NCI-H1105 (cell line): ENCODE results near the gene CALY.
A peak's percentile ranks its signal among the peaks of the same experiment; 100 is the strongest.
"Not testable (repeated sequence)": the region's sequence is repeated elsewhere in the genome, so short reads cannot be mapped to it uniquely, and the experiment has no call there.

Experiments
- DNase-seq: peaks from one replicate; lab custom pipeline; 2025; lab: John Stamatoyannopoulos, UW

CALY gene, protein sequence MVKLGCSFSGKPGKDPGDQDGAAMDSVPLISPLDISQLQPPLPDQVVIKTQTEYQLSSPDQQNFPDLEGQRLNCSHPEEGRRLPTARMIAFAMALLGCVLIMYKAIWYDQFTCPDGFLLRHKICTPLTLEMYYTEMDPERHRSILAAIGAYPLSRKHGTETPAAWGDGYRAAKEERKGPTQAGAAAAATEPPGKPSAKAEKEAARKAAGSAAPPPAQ

GRCh38 chr10:133336577-133337369 is at the start of gene CALY:
CALY (minus strand) TSS chr10:133336896; CDS start chr10:133328989, 7,907 bp downstream.
- DNase-seq, result no peak

DNA sequence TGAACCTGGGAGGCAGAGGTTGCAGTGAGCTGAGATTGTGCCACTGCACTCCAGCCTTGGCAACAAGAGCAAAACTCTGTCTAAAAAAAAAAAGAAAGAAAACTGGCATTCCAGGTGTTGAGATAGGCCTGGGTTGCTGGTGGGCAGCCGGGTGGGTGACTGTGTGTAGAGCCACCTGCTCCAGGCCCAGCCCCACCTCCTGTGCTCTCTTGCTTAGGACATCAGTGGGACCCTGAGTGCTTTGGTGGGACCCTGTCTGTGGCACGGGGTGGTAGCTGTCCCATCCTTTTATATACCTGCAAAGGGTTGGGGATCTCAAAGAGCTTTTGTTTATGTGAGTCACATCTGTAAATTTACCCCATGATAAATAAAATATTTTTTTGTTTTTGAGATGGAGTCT is 48.5 kb upstream of the CALY start:
- no peak for DNase-seq

- DNase-seq, result no peak
These were observed 47.4 kb upstream of the CALY start for GRCh38 chr10:133384071-133384470.

DNA sequence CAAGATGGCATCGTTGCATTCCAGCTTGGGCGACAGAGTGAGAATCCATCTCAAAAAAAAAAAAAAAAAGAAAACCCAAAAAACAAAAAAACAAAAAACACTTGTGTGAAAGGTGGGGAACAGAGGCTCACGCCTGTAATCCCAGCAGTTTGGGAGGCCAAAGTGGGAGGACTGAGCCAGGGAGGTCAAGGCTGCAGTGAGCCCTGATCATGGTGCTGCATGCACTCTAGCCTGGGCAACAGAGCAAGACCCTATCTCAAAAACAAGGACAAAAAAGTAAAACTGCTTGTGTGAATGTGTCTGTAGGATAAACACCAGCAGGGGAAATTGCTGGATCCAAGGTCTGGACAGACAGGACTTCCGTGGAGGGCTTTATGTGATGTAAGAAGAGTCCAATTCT is 46.9 kb upstream of the CALY start:
- DNase-seq, result no peak

DNA sequence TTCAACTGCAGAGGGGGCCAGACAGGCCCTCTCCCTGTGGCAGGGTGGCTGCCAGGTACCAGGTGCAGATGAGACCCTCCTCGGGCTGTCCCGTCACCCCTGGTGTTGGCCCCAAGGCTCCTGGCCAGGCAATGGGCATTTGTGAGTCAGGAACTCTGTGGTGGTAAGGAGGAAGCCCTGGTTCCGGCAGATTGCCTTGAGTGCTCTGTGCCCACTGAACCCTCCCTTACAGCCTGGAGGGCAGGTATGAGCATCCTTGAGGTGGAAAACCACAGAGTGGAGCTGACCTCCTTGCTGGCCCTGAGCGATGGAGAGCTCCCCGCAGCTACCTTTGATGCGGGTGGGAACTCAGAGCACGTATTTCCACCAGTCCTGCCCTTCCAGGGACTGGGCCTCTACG is 44.3 kb upstream of the CALY start:
- no peak for DNase-seq

- no peak for DNase-seq
These were observed 43.3 kb upstream of the CALY start for GRCh38 chr10:133379801-133380666.

DNA sequence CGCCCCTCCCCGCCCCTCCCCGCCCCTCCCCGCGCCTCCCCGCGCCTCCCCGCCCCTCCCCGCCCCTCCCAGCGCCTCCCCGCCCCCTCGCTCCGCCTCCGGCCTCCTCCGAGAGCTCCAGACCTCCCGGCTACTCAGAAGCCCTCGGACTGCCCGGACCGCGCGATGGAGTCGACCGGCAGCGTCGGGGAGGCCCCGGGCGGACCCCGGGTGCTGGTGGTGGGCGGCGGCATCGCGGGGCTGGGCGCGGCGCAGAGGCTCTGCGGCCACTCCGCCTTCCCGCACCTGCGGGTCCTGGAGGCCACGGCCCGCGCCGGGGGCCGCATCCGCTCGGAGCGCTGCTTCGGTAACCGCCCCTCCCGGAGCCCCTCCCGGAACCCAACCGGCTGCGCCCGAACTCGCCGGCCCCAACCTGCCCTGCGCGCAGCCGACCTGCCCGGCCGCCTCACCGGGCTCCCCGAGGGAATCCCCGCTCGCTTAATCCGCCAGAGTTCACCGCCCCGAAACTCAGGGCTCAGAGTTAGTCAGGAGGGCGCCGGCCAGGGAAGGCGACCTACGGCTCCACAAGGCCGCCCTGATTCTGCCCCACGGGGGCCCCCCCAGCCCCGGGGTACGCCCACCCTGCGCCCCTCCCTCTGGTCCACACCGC is 42.6 kb upstream of the CALY start, which contains the start of gene PAOX:
PAOX (plus strand) TSS at position 111 of the 649 bp plus-strand sequence; CDS start at position 166, 55 bp downstream.
- DNase-seq, result no peak

- peak; percentile 21 for DNase-seq
These were observed 41.8 kb upstream of the CALY start for GRCh38 chr10:133378251-133379096.

GRCh38 chr10:133377818-133378250 is 41.1 kb upstream of the CALY start:
- no peak for DNase-seq

GRCh38 chr10:133377025-133377817 is 40.5 kb upstream of the CALY start:
- no peak for DNase-seq

DNA sequence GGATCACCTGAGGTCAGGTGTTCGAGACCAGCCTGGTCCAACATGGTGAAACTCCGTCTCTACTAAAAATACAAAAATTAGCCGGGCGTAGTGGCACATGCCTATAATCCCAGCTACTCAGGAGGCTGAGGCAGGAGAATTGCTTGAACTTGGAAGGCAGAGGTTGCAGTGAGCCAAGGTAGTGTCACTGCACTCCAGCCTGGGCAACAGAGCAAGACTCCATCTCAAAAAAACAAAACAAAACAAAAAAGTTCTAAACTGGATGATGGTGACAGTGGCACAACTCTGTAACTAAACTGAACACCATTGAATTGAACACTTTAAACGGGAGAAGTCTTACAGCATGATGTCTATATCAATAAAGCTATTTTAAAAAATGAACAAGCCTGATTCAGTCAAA is 39.5 kb upstream of the CALY start:
- DNase-seq, result not testable (repeated sequence)

- DNase-seq, result no peak
These were observed 38.8 kb upstream of the CALY start for GRCh38 chr10:133375357-133376115.

DNA sequence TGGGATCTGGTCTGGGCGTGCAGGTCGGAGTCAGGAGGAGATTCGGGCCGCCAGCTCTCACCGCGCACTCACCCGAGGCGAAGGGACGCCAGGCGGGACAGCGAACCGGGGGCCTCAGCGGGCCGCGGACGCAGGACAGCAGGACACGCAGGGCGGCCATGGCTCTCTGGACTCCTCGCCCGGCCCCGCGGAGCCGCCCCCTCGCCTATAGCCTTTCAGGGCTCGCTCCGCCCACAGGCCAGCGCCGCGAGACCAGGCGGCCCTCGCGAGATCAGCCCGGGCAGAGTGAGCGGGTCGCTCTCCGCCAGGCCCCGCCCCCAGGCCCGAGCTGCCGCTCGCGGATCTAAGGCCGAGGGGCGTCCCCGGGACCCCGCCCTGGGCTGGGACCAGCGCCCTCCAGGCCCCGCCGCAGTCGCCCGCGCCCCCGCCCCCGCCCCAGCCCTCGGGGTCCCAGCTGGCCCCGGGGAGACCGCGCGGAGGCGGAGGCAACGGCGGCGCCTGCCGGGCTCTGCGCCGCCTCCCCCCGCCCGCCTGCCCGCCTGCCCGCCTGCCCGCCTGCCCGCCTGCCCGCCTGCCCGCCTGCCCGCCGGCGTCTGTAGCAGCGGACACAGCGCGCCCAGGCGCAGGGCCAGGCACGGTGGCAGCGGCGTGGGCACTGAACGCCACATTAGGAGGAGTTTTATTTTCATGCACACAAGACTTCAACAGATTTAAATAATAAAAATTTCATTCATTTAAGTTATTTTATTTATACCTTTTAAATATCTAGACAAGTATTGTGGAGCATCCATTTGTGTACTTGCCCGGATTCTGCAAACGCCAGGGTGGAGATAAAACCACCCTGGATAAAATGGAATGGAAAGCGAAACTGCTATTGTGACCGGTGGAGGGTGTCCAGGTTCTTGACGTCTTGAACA is 36.7 kb upstream of the CALY start, which contains the start of gene ECHS1:
ECHS1 (minus strand) TSS at position 181 of the 917 bp plus-strand sequence; CDS start at position 160, 21 bp downstream.
- peak; percentile 68 for DNase-seq

DNA sequence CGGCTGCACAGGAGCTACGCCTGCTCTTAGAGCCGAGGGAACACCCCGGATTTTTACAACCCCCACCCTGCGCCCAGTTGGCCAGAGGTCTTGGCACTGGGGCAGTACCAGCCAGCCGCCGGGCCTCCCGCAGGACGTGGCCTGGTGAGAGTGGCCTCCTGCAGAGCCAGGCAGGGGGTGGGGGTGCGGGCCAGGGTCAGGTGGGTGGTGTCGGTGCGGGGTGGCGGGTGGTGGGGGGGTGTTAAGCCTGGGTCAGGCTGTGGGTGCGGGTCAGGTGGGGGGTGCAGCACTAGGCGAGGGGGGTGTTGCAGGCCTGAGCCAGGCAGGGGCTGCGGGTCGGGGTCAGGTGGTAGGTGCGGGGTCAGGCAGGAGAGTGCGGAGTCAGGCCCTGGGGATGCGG is 35.8 kb upstream of the CALY start:
- DNase-seq, result no peak

DNA sequence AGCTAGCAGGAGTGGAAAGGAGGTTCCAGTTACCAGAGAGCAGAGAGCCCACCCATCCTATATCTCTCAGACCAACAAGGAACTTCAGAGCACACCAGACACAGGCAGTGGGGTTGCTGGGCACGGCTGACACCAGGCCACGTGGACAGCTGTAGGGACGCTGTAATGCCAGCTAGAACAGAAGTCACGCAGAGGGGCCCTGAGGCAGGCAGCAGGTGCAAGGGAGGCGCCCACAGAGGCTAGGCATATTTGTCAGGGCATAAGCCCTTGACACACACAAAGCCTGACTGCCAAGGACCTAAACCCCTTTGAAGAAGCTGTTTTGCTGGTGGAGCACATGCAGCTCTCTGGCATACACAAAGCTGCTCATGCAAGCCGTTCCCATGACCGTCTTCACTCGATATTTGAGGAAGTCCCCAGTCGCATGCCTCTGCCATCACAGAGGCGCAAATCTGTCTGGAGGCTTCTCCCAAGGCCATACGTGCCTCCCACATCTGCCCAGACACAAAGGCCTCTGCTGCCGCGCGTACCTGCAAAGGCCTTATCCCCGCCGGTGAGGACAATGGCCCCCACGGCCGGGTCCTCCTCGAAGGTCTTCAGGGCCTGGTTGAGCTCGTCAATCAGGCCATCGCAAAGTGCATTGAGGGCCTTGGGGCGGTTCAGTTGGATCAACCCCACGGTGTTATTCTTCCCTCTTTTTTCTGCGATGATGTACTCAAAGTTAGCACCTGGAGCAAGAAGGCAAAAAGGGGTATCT is 33.5 kb upstream of the CALY start:
- no peak for DNase-seq

DNA sequence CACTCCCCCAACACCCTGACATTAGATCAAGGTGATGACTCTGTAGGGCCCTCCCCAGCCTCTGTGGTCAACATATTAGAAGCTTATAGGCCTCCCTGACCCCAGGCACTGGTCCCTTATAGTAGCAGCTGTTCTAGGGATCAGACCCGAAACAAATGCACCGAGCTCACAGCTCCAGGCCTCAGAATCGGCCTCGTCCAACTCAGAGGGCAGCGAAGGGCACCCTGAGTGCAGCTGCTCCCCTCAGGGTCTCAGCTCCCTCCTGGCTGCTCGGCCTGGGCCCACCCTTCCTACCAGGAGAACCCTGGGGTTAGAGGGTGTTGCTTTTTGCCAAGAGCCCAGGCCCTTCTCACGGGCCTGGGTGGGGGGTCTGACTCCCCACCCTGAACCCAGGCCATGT is 31.5 kb upstream of the CALY start:
- no peak for DNase-seq

DNA sequence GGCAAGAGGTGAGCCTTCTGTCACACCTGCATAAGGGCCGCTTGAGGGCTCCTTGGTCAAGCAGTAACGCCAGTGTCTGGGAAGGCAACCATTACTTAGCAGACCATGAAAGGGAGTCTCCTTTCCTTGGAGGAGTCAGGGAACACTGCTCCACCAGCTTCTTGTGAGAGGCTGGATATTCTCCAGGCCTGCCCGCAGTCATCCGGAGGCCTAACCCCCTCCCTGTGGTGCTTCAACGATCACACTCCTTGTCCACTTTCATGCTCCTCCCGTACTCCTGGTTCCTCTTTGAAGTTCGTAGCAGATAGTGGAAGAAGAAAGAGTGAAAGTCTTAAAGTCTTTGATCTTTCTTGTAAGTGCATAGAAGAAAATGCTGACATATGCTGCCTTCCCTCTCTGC is 30.8 kb upstream of the CALY start:
- not testable (repeated sequence) for DNase-seq
